ENCODE data around the gene MMP11. TPM values are rescaled to one million over a fixed set of nuclear protein-coding genes. Genes with fewer than 3 reads are reported as not detected.

MMP11 gene
- total RNA-seq, 2 experiments from 2014 or later = 0.43 to 0.47 TPM

- intact Hi-C loops (cut with micrococcal nuclease) = no loop called here
- H3K27me3 Mint-ChIP-seq (ENCODE audit: low read depth) = no peaks in the 10 kb centered on the region
- DNase-seq = no peak
- no peaks in the 10 kb centered on the region for H3K36me3 Mint-ChIP-seq (ENCODE audit: low read depth)
- peaks cover 16% of the 10 kb centered on the region for H3K4me1 Mint-ChIP-seq (ENCODE audit: low read depth)
- H3K9me3 Mint-ChIP-seq = no peaks in the 10 kb centered on the region
- H3K27ac Mint-ChIP-seq = no peak overlapping the region
- CTCF ChIA-PET = interaction anchor here (0.9 to 1.2 kb wide), 2 partner anchors 9 to 74 kb away, joined by 3 read pairs; no protein-coding TSS in a partner anchor
- no peak overlapping the region for H3K4me3 Mint-ChIP-seq
Measured at GRCh38 chr22:23775779-23776375, 3.2 kb downstream of the MMP11 start.

GRCh38 chr22:23777776-23778576, 5.3 kb downstream of the MMP11 start:
- Mint-ChIP-seq H3K9me3 (no peaks in the 10 kb centered on the region), H3K4me1 (ENCODE audit: low read depth) (peaks cover 5% of the 10 kb centered on the region), H3K27me3 (ENCODE audit: low read depth) (no peaks in the 10 kb centered on the region), H3K27ac (no peak overlapping the region), H3K36me3 (ENCODE audit: low read depth) (no peaks in the 10 kb centered on the region), H3K4me3 (no peak overlapping the region)
- CTCF ChIA-PET = interaction anchor here (0.7 to 0.8 kb wide), 2 partner anchors 9 to 11 kb away, joined by 3 to 4 read pairs; no protein-coding TSS in a partner anchor
- intact Hi-C loops (cut with micrococcal nuclease) = no loop called here
- no peak for DNase-seq

- intact Hi-C loops (cut with micrococcal nuclease) = no loop called here
- Mint-ChIP-seq H3K4me3 (no peak overlapping the region), H3K9me3 (no peaks in the 10 kb centered on the region), H3K36me3 (ENCODE audit: low read depth) (no peaks in the 10 kb centered on the region), H3K27ac (no peak overlapping the region), H3K4me1 (ENCODE audit: low read depth) (no peaks in the 10 kb centered on the region), H3K27me3 (ENCODE audit: low read depth) (no peaks in the 10 kb centered on the region)
- CTCF ChIA-PET = no interaction called here
- no peak for DNase-seq
Measured at GRCh38 chr22:23778577-23778900, 5.9 kb downstream of the MMP11 start.

DNA sequence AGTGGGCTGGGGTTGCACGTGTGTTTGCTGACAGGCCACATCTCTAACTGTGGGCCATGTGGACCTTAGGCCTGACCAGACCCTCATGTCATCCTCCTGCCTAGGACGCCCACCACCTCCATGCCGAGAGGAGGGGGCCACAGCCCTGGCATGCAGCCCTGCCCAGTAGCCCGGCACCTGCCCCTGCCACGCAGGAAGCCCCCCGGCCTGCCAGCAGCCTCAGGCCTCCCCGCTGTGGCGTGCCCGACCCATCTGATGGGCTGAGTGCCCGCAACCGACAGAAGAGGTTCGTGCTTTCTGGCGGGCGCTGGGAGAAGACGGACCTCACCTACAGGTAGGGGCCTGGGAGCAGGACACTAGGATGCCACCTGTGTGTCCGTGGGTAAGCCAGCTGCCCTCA, 6.4 kb downstream of the MMP11 start:
- Mint-ChIP-seq H3K36me3 (ENCODE audit: low read depth) (no peaks in the 10 kb centered on the region), H3K9me3 (no peaks in the 10 kb centered on the region), H3K27ac (no peak overlapping the region), H3K4me3 (no peak overlapping the region), H3K27me3 (ENCODE audit: low read depth) (no peaks in the 10 kb centered on the region), H3K4me1 (ENCODE audit: low read depth) (no peaks in the 10 kb centered on the region)
- intact Hi-C loops (cut with micrococcal nuclease) = no loop called here
- no peak for DNase-seq
- CTCF ChIA-PET = no interaction called here

DNA sequence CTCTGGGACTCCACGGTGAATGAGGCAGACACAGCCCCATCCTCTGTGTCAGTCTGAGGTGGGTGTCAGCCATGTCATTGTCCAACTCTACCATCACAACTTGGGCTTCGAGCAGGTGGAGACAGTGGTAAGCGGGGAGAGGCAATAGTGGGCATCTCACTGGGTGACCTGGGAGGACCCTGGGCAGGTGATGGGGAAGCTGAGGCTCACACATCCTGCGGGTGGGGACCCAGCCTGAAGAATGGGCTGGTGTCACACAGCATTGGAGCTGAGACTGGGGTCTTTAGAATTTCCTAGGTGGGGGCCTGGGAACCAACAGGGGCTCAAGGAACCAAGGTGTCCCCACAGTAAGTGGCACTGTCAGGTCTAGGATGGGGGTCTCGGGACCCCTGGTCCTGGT, 7.1 kb downstream of the MMP11 start:
- no peaks in the 10 kb centered on the region for H3K36me3 Mint-ChIP-seq (ENCODE audit: low read depth)
- CTCF ChIA-PET = no interaction called here
- H3K27ac Mint-ChIP-seq = no peak overlapping the region
- H3K9me3 Mint-ChIP-seq = no peaks in the 10 kb centered on the region
- DNase-seq = no peak
- intact Hi-C loops (cut with micrococcal nuclease) = no loop called here
- H3K27me3 Mint-ChIP-seq (ENCODE audit: low read depth) = no peaks in the 10 kb centered on the region
- H3K4me1 Mint-ChIP-seq (ENCODE audit: low read depth) = peaks cover 3% of the 10 kb centered on the region
- no peak overlapping the region for H3K4me3 Mint-ChIP-seq

GRCh38 chr22:23780146-23780748, 7.6 kb downstream of the MMP11 start:
- DNase-seq = no peak
- CTCF ChIA-PET = no interaction called here
- Mint-ChIP-seq H3K9me3 (no peaks in the 10 kb centered on the region), H3K4me1 (ENCODE audit: low read depth) (peaks cover 3% of the 10 kb centered on the region), H3K27me3 (ENCODE audit: low read depth) (no peaks in the 10 kb centered on the region), H3K4me3 (no peak overlapping the region), H3K27ac (no peak overlapping the region), H3K36me3 (ENCODE audit: low read depth) (no peaks in the 10 kb centered on the region)
- intact Hi-C loops (cut with micrococcal nuclease) = no loop called here

DNA sequence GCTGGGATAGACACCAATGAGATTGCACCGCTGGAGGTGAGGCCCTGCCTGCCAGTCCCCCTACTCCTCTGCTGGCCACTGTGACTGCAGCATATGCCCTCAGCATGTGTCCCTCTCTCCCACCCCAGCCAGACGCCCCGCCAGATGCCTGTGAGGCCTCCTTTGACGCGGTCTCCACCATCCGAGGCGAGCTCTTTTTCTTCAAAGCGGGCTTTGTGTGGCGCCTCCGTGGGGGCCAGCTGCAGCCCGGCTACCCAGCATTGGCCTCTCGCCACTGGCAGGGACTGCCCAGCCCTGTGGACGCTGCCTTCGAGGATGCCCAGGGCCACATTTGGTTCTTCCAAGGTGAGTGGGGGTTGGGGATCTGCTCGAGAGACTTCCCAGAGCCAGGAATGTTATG, 8.4 kb downstream of the MMP11 start:
- Mint-ChIP-seq H3K36me3 (ENCODE audit: low read depth) (no peaks in the 10 kb centered on the region), H3K4me1 (ENCODE audit: low read depth) (peaks cover 7% of the 10 kb centered on the region), H3K9me3 (no peaks in the 10 kb centered on the region), H3K4me3 (no peak overlapping the region), H3K27me3 (ENCODE audit: low read depth) (no peaks in the 10 kb centered on the region), H3K27ac (no peak overlapping the region)
- CTCF ChIA-PET = no interaction called here
- no peak for DNase-seq
- intact Hi-C loops (cut with micrococcal nuclease) = no loop called here

- Mint-ChIP-seq H3K9me3 (no peaks in the 10 kb centered on the region), H3K36me3 (ENCODE audit: low read depth) (no peaks in the 10 kb centered on the region), H3K27ac (no peak overlapping the region), H3K4me1 (ENCODE audit: low read depth) (peaks cover 11% of the 10 kb centered on the region), H3K27me3 (ENCODE audit: low read depth) (no peaks in the 10 kb centered on the region), H3K4me3 (no peak overlapping the region)
- CTCF ChIA-PET = interaction anchor here (0.7 kb wide), 1 partner anchor 70 kb away, joined by 3 read pairs; no protein-coding TSS in a partner anchor
- intact Hi-C loops (cut with micrococcal nuclease) = no loop called here
- DNase-seq = no peak
Measured at GRCh38 chr22:23781511-23782183, 9.0 kb downstream of the MMP11 start.

DNA sequence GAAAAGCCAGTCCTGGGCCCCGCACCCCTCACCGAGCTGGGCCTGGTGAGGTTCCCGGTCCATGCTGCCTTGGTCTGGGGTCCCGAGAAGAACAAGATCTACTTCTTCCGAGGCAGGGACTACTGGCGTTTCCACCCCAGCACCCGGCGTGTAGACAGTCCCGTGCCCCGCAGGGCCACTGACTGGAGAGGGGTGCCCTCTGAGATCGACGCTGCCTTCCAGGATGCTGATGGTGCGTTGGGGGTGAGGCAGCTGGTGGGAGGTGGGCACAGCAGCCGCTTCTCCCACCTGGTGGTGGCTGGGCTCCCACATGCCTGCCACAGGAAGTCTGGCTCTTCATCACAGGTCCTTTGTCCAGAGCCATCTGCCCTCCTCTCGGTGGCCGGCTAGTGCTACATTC, 9.6 kb downstream of the MMP11 start:
- CTCF ChIA-PET = interaction anchor here (0.7 kb wide), 1 partner anchor 70 kb away, joined by 3 read pairs; no protein-coding TSS in a partner anchor
- H3K4me3 Mint-ChIP-seq = no peak overlapping the region
- no peak overlapping the region for H3K27ac Mint-ChIP-seq

DNA sequence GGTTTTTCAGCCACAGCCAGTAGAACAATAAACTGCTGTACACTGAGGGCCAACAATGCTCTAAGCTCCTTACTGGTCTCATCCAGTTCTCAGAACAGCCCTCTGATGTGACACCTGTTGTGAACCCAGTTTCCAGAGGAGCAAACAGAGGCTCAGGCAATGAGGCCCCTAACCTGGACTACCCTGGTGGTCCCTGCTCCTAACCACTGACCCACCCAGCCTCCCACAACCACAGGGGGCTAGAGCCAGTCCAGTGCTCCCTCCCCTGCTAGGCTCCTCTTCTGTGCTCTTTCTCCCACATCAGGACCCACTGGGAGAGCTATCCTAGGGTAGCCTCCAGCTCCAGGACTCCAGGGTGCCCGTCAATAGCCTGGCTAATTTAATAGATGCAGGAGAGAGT, 10.1 kb downstream of the MMP11 start:
- CTCF ChIA-PET = no interaction called here
- Mint-ChIP-seq H3K27ac (no peak overlapping the region), H3K27me3 (ENCODE audit: low read depth) (no peaks in the 10 kb centered on the region), H3K36me3 (ENCODE audit: low read depth) (no peaks in the 10 kb centered on the region), H3K9me3 (no peaks in the 10 kb centered on the region), H3K4me1 (ENCODE audit: low read depth) (peaks cover 13% of the 10 kb centered on the region), H3K4me3 (no peak overlapping the region)
- no peak for DNase-seq
- intact Hi-C loops (cut with micrococcal nuclease) = no loop called here

More for the DNA sequence above, 9.6 kb downstream of the MMP11 start:
- no peaks in the 10 kb centered on the region for H3K9me3 Mint-ChIP-seq
- H3K36me3 Mint-ChIP-seq (ENCODE audit: low read depth) = no peaks in the 10 kb centered on the region
- H3K4me1 Mint-ChIP-seq (ENCODE audit: low read depth) = peaks cover 11% of the 10 kb centered on the region
- no peaks in the 10 kb centered on the region for H3K27me3 Mint-ChIP-seq (ENCODE audit: low read depth)
- DNase-seq = no peak
- intact Hi-C loops (cut with micrococcal nuclease) = no loop called here

- DNase-seq = no peak
- no peak overlapping the region for H3K27ac Mint-ChIP-seq
- intact Hi-C loops (cut with micrococcal nuclease) = no loop called here
- peaks cover 21% of the 10 kb centered on the region for H3K4me1 Mint-ChIP-seq (ENCODE audit: low read depth)
- no peaks in the 10 kb centered on the region for H3K36me3 Mint-ChIP-seq (ENCODE audit: low read depth)
- H3K4me3 Mint-ChIP-seq = no peak overlapping the region
- no peaks in the 10 kb centered on the region for H3K27me3 Mint-ChIP-seq (ENCODE audit: low read depth)
- H3K9me3 Mint-ChIP-seq = no peaks in the 10 kb centered on the region
- CTCF ChIA-PET = no interaction called here
Measured at GRCh38 chr22:23783265-23784150, 10.9 kb downstream of the MMP11 start.

GRCh38 chr22:23784215-23784732, 11.6 kb downstream of the MMP11 start:
- Mint-ChIP-seq H3K27ac (peak overlapping the region; percentile 9), H3K27me3 (ENCODE audit: low read depth) (no peaks in the 10 kb centered on the region), H3K4me1 (ENCODE audit: low read depth) (peaks cover 27% of the 10 kb centered on the region), H3K36me3 (ENCODE audit: low read depth) (no peaks in the 10 kb centered on the region), H3K4me3 (no peak overlapping the region), H3K9me3 (no peaks in the 10 kb centered on the region)
- intact Hi-C loops (cut with micrococcal nuclease) = no loop called here
- DNase-seq = no peak
- CTCF ChIA-PET = no interaction called here
